OCI-M2 (cell line): ENCODE results near the gene PARP6.

Experiments
- DNase-seq: peaks from one replicate; lab custom pipeline; 2025; ENCODE audit not compliant: unreplicated experiment; lab: John Stamatoyannopoulos, UW

PARP6 gene

DNA sequence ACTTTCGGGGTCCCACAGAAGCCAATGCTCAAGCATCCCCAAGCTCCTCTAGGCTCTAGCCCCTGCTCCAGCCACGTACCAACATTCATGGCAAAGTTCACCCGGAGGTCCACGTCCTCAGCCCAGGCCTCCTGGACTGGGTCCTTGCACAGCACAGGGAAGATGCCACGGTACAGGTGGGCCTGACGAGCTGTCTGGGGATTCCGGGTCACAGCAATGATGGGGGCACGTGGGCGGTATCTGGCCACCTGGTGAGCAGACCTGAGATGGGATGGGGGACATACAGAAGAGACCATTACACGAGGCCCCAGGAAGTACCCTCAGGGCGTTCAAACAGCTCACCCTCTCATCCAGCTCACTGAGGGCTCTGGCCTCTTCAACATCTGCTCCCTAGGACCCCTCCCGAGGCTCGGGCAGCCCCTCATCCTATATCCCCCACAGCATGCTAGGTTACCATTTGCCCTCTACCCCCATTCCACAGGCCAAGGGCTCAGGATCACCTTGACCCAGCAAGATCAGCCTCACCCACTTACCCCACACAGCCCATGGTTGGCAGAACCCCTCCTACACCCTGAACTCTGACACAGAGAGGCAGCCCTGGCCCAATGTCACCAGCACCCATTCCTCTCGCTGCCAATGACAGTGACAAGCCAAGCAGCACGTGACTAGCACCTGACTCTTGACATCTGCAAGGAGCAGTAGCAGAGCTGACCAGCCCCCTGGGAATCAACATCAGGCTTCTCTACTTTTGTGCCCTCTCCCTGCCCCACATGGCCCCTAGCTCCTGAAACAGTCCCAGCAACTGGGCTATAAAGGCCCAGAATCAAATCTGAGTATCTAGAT lies 71.7 kb downstream of the PARP6 start:
- no peak for DNase-seq

GRCh38 chr15:72199721-72200212 lies 72.6 kb downstream of the PARP6 start:
- DNase-seq: no peak

- no peak for DNase-seq
Observed at GRCh38 chr15:72199205-72199515, 73.2 kb downstream of the PARP6 start.

- DNase-seq: no peak
Observed at GRCh38 chr15:72198356-72199204, 73.8 kb downstream of the PARP6 start.

- DNase-seq: no peak
Observed at GRCh38 chr15:72197460-72198355, 74.6 kb downstream of the PARP6 start, which contains the start of gene GRAMD2A. Gene GRAMD2A (minus strand): TSS chr15:72197787.

- no peak for DNase-seq
Observed at GRCh38 chr15:72197041-72197459, 75.3 kb downstream of the PARP6 start.

DNA sequence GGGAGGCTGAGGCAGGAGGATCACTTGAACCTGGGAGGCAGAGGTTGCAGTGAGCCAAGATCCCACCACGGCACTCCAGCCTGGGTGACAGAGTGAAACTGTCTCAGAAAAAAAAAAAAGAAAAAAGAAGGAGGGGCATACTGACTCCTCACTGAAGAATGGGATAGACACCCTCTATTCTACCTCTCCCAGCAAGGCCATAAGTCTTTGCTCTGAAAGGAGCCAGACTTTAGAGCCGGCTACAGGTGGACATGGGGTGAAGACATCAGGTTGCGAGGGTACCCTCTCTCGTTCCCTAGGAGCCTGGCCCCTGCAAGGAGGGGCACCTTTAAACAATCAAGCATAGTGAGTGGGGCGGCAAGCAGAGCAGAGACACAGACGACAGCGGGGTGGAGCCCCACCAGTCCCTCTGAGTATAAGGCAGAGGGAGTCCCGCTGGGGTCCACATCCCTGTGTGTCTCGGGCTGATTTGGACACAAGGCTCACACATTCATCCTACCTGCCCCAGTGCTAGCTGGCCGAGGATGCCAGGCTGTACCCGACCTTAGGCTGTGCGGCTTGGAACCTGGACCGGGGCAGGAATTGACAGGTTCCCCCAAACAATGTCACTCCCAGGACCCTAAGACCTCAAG lies 75.8 kb downstream of the PARP6 start:
- no peak for DNase-seq

DNA sequence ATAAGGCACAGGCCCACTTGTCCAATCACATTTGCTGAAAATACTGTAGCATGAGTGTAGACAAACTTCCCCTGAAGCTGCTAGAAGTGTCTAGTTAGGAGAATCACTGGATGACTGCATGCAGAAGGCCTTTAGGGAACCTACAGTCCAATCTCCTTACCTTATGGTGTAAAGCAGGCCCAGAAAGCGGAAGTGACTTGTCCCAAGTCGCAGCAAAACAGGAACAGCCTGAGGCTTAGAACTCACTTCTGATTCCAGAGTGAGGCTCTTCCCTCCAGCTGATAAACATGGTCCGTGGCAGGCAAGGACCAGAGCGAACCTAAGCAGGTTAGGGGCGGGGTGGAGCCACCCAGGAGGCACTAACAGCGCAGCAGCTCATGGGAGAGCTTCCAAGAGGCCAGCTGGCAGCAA lies 77.2 kb downstream of the PARP6 start:
- peak; percentile 8 for DNase-seq

DNA sequence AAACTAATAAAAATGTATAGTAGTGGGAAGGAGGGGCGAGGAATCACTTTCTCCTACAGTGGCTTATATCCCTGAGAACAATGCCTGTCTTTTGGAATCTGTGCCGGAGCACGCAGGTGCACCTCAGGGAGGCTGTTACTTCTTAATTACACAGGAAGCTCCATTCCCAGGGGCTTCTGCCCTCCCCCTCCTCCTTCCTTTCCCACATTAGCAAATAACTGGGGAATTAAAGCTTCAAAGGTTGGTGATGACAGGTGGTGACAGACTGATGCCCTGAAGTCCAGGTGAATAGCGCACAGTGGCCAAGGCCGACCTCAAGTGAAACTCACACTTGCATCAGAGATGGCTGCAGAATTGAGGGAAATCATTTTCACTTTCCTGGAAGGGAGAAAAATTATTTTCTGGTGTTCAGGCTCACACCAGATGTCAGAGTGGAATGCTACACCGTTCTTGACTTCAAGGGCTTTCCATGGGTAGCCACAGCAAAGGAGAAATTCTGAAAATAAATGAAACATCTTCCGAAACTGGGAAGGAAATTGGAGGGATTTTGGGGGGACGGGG lies 78.4 kb downstream of the PARP6 start:
- no peak for DNase-seq

GRCh38 chr15:72192416-72192815 lies 79.9 kb downstream of the PARP6 start:
- DNase-seq: no peak
